Effector memory CD4-positive, alpha-beta T cell (primary cell): ENCODE measurements around the gene TRRAP.
"Not testable (repeated sequence)": the region's sequence is repeated elsewhere in the genome, so short reads cannot be mapped to it uniquely, and the experiment has no call there.

Source experiments
- DNase-seq, 3 donors: peaks; one replicate each; pipeline ENCODE4 v3.0.0-alpha.2; 2020
- H3K27ac ChIP-seq: 2 replicates; pipeline ENCODE4 v1.7.0; 2013; ENCODE audit warnings: mild to moderate bottlenecking, low read length, moderate library complexity; ENCODE audit not compliant: insufficient read depth, poor library complexity, severe bottlenecking
- H3K27me3 ChIP-seq: replicated peaks from 2 replicates; pipeline ENCODE4 v1.7.0; 2013; ENCODE audit warnings: mild to moderate bottlenecking, low read length; ENCODE audit not compliant: insufficient read depth, control insufficient read depth, poor library complexity, severe bottlenecking
- H3K36me3 ChIP-seq: 2 replicates; pipeline ENCODE4 v1.7.0; 2013; ENCODE audit warnings: mild to moderate bottlenecking, low read length, moderate library complexity; ENCODE audit not compliant: control insufficient read depth, insufficient read depth
- H3K4me1 ChIP-seq: 2 replicates; pipeline ENCODE4 v1.7.0; 2013; ENCODE audit warnings: low read length, mild to moderate bottlenecking; ENCODE audit not compliant: control insufficient read depth, insufficient read depth, poor library complexity, severe bottlenecking
- H3K4me3 ChIP-seq: 2 replicates; pipeline ENCODE4 v1.7.0; 2013; ENCODE audit warnings: low read length, low read depth, mild to moderate bottlenecking; ENCODE audit not compliant: insufficient read depth, poor library complexity, severe bottlenecking
- H3K9me3 ChIP-seq: 2 replicates; pipeline ENCODE4 v1.7.0; 2013; ENCODE audit warnings: mild to moderate bottlenecking, low read length, moderate library complexity; ENCODE audit not compliant: control insufficient read depth

The TRRAP gene

GRCh38 chr7:98841179-98841997 lies 36.9 kb upstream of the TRRAP start:
- Histone ChIP-seq H3K9me3 (no peaks in the 10 kb centered on the region), H3K36me3 (no peaks in the 10 kb centered on the region), H3K27me3 (no peaks in the 10 kb centered on the region), H3K27ac (no peak overlapping the region), H3K4me1 (no peaks in the 10 kb centered on the region), H3K4me3 (no peak overlapping the region)
- DNase-seq: peak; percentile 19 to 55 (median 19)

GRCh38 chr7:98842552-98842951 lies 35.8 kb upstream of the TRRAP start:
- H3K36me3 ChIP-seq, DNase-seq, H3K27me3 ChIP-seq, H3K9me3 ChIP-seq, H3K27ac ChIP-seq, H3K4me3 ChIP-seq, H3K4me1 ChIP-seq: not testable (repeated sequence)

- no peak overlapping the region for H3K27ac ChIP-seq
- H3K27me3 ChIP-seq: no peaks in the 10 kb centered on the region
- no peak overlapping the region for H3K4me3 ChIP-seq
- peaks cover 3% of the 10 kb centered on the region for H3K9me3 ChIP-seq
- no peaks in the 10 kb centered on the region for H3K4me1 ChIP-seq
- no peak for DNase-seq
- H3K36me3 ChIP-seq: no peaks in the 10 kb centered on the region
Measured at GRCh38 chr7:98848918-98849317, 29.4 kb upstream of the TRRAP start.

DNA sequence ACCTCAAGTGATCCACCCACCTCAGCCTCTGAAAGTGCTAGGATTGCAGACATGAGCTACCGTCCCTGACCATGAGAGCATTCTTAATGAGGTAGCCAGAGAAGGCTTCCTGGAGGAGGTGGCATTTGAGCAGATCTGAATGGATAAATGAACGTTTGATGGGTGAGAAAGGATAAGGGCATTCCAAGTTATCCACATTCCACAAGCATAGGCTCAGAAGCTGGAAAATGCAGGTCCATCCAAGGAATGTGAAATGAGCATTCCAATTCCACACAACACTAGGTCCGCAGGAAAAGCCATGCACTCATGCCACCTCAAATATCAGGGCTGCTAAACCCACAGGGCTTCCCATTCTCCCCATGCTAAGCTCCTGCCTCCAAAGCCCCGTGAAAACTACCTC lies 25.5 kb upstream of the TRRAP start:
- DNase-seq: no peak
- Histone ChIP-seq H3K36me3 (no peaks in the 10 kb centered on the region), H3K27ac (no peak overlapping the region), H3K4me1 (no peaks in the 10 kb centered on the region), H3K4me3 (no peak overlapping the region), H3K27me3 (no peaks in the 10 kb centered on the region), H3K9me3 (peaks cover 3% of the 10 kb centered on the region)

GRCh38 chr7:98855610-98856422 lies 22.5 kb upstream of the TRRAP start:
- no peaks in the 10 kb centered on the region for H3K9me3 ChIP-seq
- no peak for DNase-seq
- no peak overlapping the region for H3K4me3 ChIP-seq
- no peak overlapping the region for H3K27ac ChIP-seq
- H3K27me3 ChIP-seq: no peaks in the 10 kb centered on the region
- no peaks in the 10 kb centered on the region for H3K4me1 ChIP-seq
- H3K36me3 ChIP-seq: no peaks in the 10 kb centered on the region

DNA sequence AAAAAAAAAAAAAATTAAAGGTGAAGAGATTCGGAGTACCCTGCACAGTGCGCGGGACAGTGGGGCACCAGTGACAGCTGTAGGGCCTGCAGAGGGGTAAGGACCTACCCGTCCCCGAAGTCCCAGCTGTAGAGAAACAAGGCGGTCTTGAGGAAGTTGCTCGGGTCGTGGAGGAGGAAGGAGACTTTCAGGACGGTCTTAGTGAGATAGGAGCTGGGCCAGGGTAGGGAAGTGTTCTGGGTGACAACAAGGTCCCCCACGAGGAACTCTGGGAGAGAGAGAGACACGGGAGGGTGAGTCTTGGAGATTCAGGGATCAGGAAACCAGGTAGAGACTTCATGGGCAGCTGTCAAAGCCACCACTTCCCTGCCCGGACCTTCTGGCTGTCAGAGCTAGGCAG lies 18.3 kb upstream of the TRRAP start:
- H3K36me3 ChIP-seq: no peaks in the 10 kb centered on the region
- no peak for DNase-seq
- H3K4me3 ChIP-seq: no peak overlapping the region
- no peaks in the 10 kb centered on the region for H3K4me1 ChIP-seq
- no peaks in the 10 kb centered on the region for H3K9me3 ChIP-seq
- H3K27me3 ChIP-seq: no peaks in the 10 kb centered on the region
- H3K27ac ChIP-seq: no peak overlapping the region

DNA sequence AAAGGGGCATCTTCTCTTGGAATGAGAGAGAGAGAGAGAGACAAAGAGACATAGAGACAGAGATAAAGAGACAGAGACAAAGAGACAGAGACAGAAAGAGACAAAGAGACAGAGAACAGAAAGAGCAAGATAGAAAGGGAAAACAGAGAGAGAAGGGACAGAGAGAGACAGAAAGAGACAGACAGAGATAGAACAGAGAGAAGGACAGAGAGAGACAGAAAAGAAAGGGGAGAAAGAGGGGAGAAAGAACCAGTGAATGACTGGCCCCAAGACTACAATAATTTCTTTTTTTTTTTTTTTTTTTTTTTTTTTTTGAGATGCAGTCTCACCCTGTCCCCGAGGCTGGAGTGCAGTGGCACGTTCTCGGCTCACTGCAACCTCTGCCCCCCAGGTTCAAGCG lies 16.1 kb upstream of the TRRAP start:
- no peak overlapping the region for H3K4me3 ChIP-seq
- H3K27ac ChIP-seq: no peak overlapping the region
- H3K36me3 ChIP-seq: no peaks in the 10 kb centered on the region
- no peaks in the 10 kb centered on the region for H3K4me1 ChIP-seq
- H3K27me3 ChIP-seq: no peaks in the 10 kb centered on the region
- DNase-seq: no peak
- H3K9me3 ChIP-seq: no peaks in the 10 kb centered on the region

GRCh38 chr7:98862716-98863420 lies 15.5 kb upstream of the TRRAP start:
- DNase-seq: no peak
- Histone ChIP-seq H3K4me1 (no peaks in the 10 kb centered on the region), H3K27ac (no peak overlapping the region), H3K9me3 (no peaks in the 10 kb centered on the region), H3K27me3 (no peaks in the 10 kb centered on the region), H3K36me3 (no peaks in the 10 kb centered on the region), H3K4me3 (no peak overlapping the region)

DNA sequence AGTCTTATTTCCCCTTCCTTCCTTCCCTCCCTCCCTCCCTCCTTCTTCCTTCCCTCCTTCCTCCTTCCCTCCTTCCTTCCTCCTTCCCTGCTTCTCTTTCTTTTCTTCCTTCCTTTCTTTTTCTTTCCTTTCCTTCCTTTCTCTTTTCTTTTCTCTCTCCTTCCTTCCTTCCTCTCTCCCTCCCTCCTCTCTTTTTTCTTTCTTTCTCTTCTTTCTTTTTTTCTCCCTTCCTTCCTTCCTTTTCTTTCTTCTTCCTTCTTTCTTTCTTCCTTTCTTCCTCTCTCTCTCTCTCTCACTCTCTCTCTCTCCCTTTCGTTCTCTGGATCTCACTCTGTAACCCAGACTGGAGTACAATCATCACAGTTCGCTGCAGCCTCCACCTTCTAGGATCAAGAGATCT lies 14.7 kb upstream of the TRRAP start:
- H3K27me3 ChIP-seq: no peaks in the 10 kb centered on the region
- H3K36me3 ChIP-seq: no peaks in the 10 kb centered on the region
- H3K27ac ChIP-seq: no peak overlapping the region
- no peak for DNase-seq
- no peaks in the 10 kb centered on the region for H3K4me1 ChIP-seq
- H3K4me3 ChIP-seq: no peak overlapping the region
- no peaks in the 10 kb centered on the region for H3K9me3 ChIP-seq
